Endodermal cell (in vitro differentiated cells): Measurements from ENCODE around the gene PRXL2C. TPM values are rescaled to one million over a fixed set of nuclear protein-coding genes. Genes with fewer than 3 reads are reported as not detected.
"Not testable (repeated sequence)": the region's sequence is repeated elsewhere in the genome, so short reads cannot be mapped to it uniquely, and the experiment has no call there.

Source experiments
- DNase-seq: peaks from one replicate; pipeline ENCODE4 v3.0.0-alpha.2; 2017
- H3K27ac ChIP-seq: 2 replicates; pipeline ENCODE4 v1.5.1; 2013; ENCODE audit warnings: mild to moderate bottlenecking, low read depth, low read length, moderate library complexity
- H3K27me3 ChIP-seq: 2 replicates; pipeline ENCODE4 v1.6.1; 2013; ENCODE audit warnings: mild to moderate bottlenecking, low read length, moderate library complexity; ENCODE audit not compliant: insufficient read depth, control insufficient read depth, poor library complexity, severe bottlenecking
- H3K36me3 ChIP-seq: 2 replicates; pipeline ENCODE4 v1.7.0; 2013; ENCODE audit warnings: mild to moderate bottlenecking, low read length, moderate library complexity; ENCODE audit not compliant: control insufficient read depth, insufficient read depth
- H3K4me1 ChIP-seq: one replicate; pipeline ENCODE4 v1.7.0; 2013; ENCODE audit warnings: low read length; ENCODE audit not compliant: control insufficient read depth, insufficient read depth
- H3K4me3 ChIP-seq: 2 replicates; pipeline ENCODE4 v1.5.1; 2013; ENCODE audit warnings: mild to moderate bottlenecking, low read length, moderate library complexity
- H3K9ac ChIP-seq: 2 replicates; pipeline ENCODE4 v1.6.1; 2013; ENCODE audit warnings: mild to moderate bottlenecking, low read length, moderate library complexity; ENCODE audit not compliant: poor library complexity, severe bottlenecking; ENCODE audit errors: extremely low read depth
- H3K9me3 ChIP-seq: 2 replicates; pipeline ENCODE4 v1.6.1; 2013; ENCODE audit warnings: mild to moderate bottlenecking, low read length, moderate library complexity; ENCODE audit not compliant: control insufficient read depth
- H3K27ac Mint-ChIP-seq: 2 replicates; pipeline ENCODE4 v1.8.0; 2020; ENCODE audit warnings: mixed read lengths
- H3K27me3 Mint-ChIP-seq: 2 replicates; pipeline ENCODE4 v1.8.0; 2021; ENCODE audit warnings: mild to moderate bottlenecking, mixed read lengths; ENCODE audit not compliant: insufficient read depth
- H3K36me3 Mint-ChIP-seq: 2 replicates; pipeline ENCODE4 v1.8.0; 2020; ENCODE audit warnings: low read depth, mixed read lengths
- H3K4me1 Mint-ChIP-seq: 2 replicates; pipeline ENCODE4 v1.8.0; 2020; ENCODE audit warnings: mixed read lengths
- H3K4me3 Mint-ChIP-seq: 2 replicates; pipeline ENCODE4 v1.8.0; 2020; ENCODE audit warnings: mild to moderate bottlenecking, moderate library complexity, mixed read lengths
- H3K9me3 Mint-ChIP-seq: 2 replicates; pipeline ENCODE4 v1.8.0; 2020; ENCODE audit warnings: mild to moderate bottlenecking, mixed read lengths
- WGBS, 2 experiments: methylation state at CpG; one replicate each; pipeline versions ENCODE4 v1.1.5 to v1.1.7; 2013; ENCODE audit warnings: missing lambda C conversion rate in 2 of 2, mixed read lengths in 1 of 2; ENCODE audit not compliant: insufficient coverage in 1 of 2, insufficient read length in 1 of 2; 5-methylcytosine and 5-hydroxymethylcytosine counted together
- total RNA-seq, 2 donors: library from RNA; stranded (reverse); fragmentation: NEBNext Ultra II Directional in 1 of 2; extraction: Animal tissue kit (Norgen Biotek cat#: 25700) in 1 of 2; gene quantifications; 2 replicates in 1 of 2; 3 replicates in 1 of 2; pipeline ENCODE4 v1.2.1, GENCODE V29; 2021
- TF ChIP-seq, protein P1 (sequence below): fragments of 200-600 bp; sonication (generic); conservative IDR thresholded peaks from 2 replicates; pipeline ENCODE4 v1.5.0; 2021; ENCODE audit warnings: antibody characterized with exemption, mild to moderate bottlenecking

The PRXL2C gene
- total RNA-seq, 2 donors from 2014 or later = 2.5 to 4.9 TPM

- H3K4me3 Mint-ChIP-seq = no peak overlapping the region
- H3K4me1 Mint-ChIP-seq = peaks cover 36% of the 10 kb centered on the region
- peaks cover 4% of the 10 kb centered on the region for H3K27me3 Mint-ChIP-seq
These were observed 39.7 kb downstream of the PRXL2C start for GRCh38 chr9:96615411-96615810.

DNA sequence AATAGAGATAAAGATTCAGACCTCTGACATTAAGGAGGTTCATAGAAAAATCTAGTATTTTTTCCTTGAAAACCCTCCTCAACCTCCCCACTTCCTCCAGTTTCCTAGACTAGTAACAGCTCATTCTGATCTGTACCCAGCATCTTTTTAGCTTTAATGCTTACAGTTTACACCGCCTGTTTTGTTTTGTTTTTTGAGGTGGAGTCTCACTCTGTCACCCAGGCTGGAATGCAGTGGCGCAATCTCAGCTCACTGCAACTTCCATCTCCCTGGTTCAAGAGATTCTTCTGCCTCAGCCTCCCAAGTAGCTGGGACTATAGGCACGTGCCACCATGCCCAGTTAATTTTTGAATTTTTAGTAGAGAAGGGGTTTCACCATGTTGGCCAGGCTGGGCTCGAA lies 40.5 kb downstream of the PRXL2C start:
- H3K4me1 ChIP-seq, H3K9me3 ChIP-seq, H3K9me3 Mint-ChIP-seq, H3K27ac Mint-ChIP-seq, H3K27me3 Mint-ChIP-seq, H3K27ac ChIP-seq, DNase-seq, H3K4me3 Mint-ChIP-seq, H3K36me3 Mint-ChIP-seq, H3K4me3 ChIP-seq, H3K27me3 ChIP-seq, H3K36me3 ChIP-seq, H3K9ac ChIP-seq: not testable (repeated sequence)
- 80 to 91% methylated on average over 2 to 4 of the region's 4 CpGs for WGBS, 2 experiments
- H3K4me1 Mint-ChIP-seq = peaks cover 32% of the 10 kb centered on the region

More at GRCh38 chr9:96615411-96615810, 39.7 kb downstream of the PRXL2C start:
- Histone ChIP-seq H3K4me1 (peaks cover 6% of the 10 kb centered on the region), H3K27me3 (no peaks in the 10 kb centered on the region), H3K27ac (no peak overlapping the region), H3K36me3 (no peaks in the 10 kb centered on the region), H3K4me3 (no peak overlapping the region), H3K9me3 (no peaks in the 10 kb centered on the region), H3K9ac (no peak overlapping the region)
- TF ChIP-seq, protein P1, sequence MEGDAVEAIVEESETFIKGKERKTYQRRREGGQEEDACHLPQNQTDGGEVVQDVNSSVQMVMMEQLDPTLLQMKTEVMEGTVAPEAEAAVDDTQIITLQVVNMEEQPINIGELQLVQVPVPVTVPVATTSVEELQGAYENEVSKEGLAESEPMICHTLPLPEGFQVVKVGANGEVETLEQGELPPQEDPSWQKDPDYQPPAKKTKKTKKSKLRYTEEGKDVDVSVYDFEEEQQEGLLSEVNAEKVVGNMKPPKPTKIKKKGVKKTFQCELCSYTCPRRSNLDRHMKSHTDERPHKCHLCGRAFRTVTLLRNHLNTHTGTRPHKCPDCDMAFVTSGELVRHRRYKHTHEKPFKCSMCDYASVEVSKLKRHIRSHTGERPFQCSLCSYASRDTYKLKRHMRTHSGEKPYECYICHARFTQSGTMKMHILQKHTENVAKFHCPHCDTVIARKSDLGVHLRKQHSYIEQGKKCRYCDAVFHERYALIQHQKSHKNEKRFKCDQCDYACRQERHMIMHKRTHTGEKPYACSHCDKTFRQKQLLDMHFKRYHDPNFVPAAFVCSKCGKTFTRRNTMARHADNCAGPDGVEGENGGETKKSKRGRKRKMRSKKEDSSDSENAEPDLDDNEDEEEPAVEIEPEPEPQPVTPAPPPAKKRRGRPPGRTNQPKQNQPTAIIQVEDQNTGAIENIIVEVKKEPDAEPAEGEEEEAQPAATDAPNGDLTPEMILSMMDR = no peak
- no peaks in the 10 kb centered on the region for H3K36me3 Mint-ChIP-seq
- no peak overlapping the region for H3K27ac Mint-ChIP-seq
- no peak for DNase-seq
- 86 to 95% methylated on average over 4 to 5 of the region's 6 CpGs for WGBS, 2 experiments
- H3K9me3 Mint-ChIP-seq = no peaks in the 10 kb centered on the region

DNA sequence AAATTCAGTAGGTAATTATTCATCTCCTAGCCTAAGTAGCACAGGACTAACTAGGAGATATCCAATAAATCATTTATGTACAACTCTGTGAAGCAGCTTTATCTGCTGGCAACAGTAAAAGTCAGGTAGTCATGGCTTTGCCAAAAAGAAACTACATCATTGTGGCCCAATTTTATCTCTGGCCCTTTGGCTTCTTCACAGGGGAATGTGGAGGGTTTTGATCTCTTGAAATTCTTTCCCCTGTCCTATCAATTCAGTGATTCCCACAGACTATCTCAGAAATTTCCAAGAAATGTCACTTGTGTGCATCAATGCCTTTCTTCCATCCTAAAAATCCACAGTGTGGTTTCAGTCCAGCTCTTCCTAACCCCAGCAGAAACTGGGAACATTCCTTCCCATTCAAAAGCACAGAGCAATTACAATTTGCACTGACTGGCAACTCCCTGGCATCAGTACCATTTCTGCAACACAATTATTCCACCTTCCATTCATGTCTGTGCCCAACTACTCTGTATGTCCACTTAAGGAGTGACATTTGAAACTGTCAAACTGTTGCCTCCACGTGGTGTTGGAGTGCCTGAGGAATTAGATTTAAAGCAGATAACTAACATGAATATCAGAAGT lies 42.0 kb downstream of the PRXL2C start:
- Mint-ChIP-seq H3K4me3 (no peak overlapping the region), H3K27ac (no peak overlapping the region), H3K36me3 (no peaks in the 10 kb centered on the region), H3K27me3 (peaks cover 1% of the 10 kb centered on the region), H3K4me1 (peaks cover 29% of the 10 kb centered on the region), H3K9me3 (no peaks in the 10 kb centered on the region)
- Histone ChIP-seq H3K9ac (no peak overlapping the region), H3K9me3 (no peaks in the 10 kb centered on the region), H3K4me1 (peaks cover 4% of the 10 kb centered on the region), H3K36me3 (no peaks in the 10 kb centered on the region), H3K27me3 (no peaks in the 10 kb centered on the region), H3K27ac (no peak overlapping the region), H3K4me3 (no peak overlapping the region)
- TF ChIP-seq, protein P1 = no peak
- no peak for DNase-seq
- WGBS, 2 experiments = 50% methylated on average over 1 of the region's 1 CpG; no CpG with 5 or more reads in 1 of the 2 experiments
